ACC112 (cell line): Measurements from ENCODE around the gene APBA2.

Source experiments
- H2AFZ ChIP-seq: fragments of 200-600 bp; sonication (generic); one replicate; pipeline ENCODE4 v1.6.0; 2017; ENCODE audit warnings: antibody characterized with exemption, low read length; ENCODE audit not compliant: unreplicated experiment
- H3K27ac ChIP-seq: fragments of 200-600 bp; sonication (generic); 2 replicates; pipeline ENCODE4 v1.5.1; 2014; ENCODE audit warnings: low read depth, mild to moderate bottlenecking, antibody characterized with exemption, low read length, moderate library complexity
- H3K27me3 ChIP-seq: fragments of 200-600 bp; sonication (generic); 2 replicates; pipeline ENCODE4 v1.6.1; 2014; ENCODE audit warnings: mild to moderate bottlenecking, antibody characterized with exemption, low read length, moderate library complexity, mixed read lengths; ENCODE audit not compliant: insufficient read depth
- H3K36me3 ChIP-seq: fragments of 200-600 bp; sonication (generic); 2 replicates; pipeline ENCODE4 v1.6.1; 2016; ENCODE audit warnings: mild to moderate bottlenecking, antibody characterized with exemption, low read length, moderate library complexity, mixed read lengths; ENCODE audit not compliant: insufficient read depth
- H3K4me1 ChIP-seq: fragments of 200-600 bp; sonication (generic); one replicate; pipeline ENCODE4 v1.6.1; 2016; ENCODE audit warnings: low read length, mixed read lengths; ENCODE audit not compliant: insufficient read depth, unreplicated experiment, control insufficient read depth
- H3K4me3 ChIP-seq: fragments of 200-600 bp; sonication (generic); 2 replicates; pipeline ENCODE4 v1.5.1; 2014; ENCODE audit warnings: mild to moderate bottlenecking, low read depth, low read length
- H3K79me2 ChIP-seq: fragments of 200-600 bp; sonication (generic); one replicate; pipeline ENCODE4 v1.6.0; 2016; ENCODE audit warnings: low read length; ENCODE audit not compliant: control insufficient read depth, unreplicated experiment, insufficient read depth

APBA2 gene

GRCh38 chr15:29115093-29115991 lies 229.6 kb downstream of the APBA2 start:
- no peaks in the 10 kb centered on the region for H3K79me2 ChIP-seq
- H2AFZ ChIP-seq: no peak overlapping the region
- H3K4me1 ChIP-seq: no peaks in the 10 kb centered on the region
- no peaks in the 10 kb centered on the region for H3K36me3 ChIP-seq
- no peaks in the 10 kb centered on the region; the same call in 1 of the 2 replicates for H3K27me3 ChIP-seq
- no peak overlapping the region for H3K27ac ChIP-seq
- H3K4me3 ChIP-seq: peak overlapping the region; percentile 49

- Histone ChIP-seq H3K4me3 (no peak overlapping the region), H2AFZ (no peak overlapping the region), H3K27me3 (no peaks in the 10 kb centered on the region; the same call in 1 of the 2 replicates), H3K36me3 (no peaks in the 10 kb centered on the region), H3K79me2 (no peaks in the 10 kb centered on the region), H3K27ac (no peak overlapping the region), H3K4me1 (no peaks in the 10 kb centered on the region)
Measured at GRCh38 chr15:29116970-29117700, 231.4 kb downstream of the APBA2 start.

- Histone ChIP-seq H3K27ac (no peak overlapping the region), H3K79me2 (no peaks in the 10 kb centered on the region), H2AFZ (no peak overlapping the region), H3K4me1 (no peaks in the 10 kb centered on the region), H3K27me3 (no peaks in the 10 kb centered on the region; the same call in 1 of the 2 replicates), H3K4me3 (no peak overlapping the region), H3K36me3 (no peaks in the 10 kb centered on the region)
Measured at GRCh38 chr15:29117778-29118177, 232.0 kb downstream of the APBA2 start.

- no peak overlapping the region for H3K4me3 ChIP-seq
- no peak overlapping the region for H3K27ac ChIP-seq
- H2AFZ ChIP-seq: no peak overlapping the region
- H3K4me1 ChIP-seq: no peaks in the 10 kb centered on the region
- H3K79me2 ChIP-seq: no peaks in the 10 kb centered on the region
- no peaks in the 10 kb centered on the region for H3K36me3 ChIP-seq
- H3K27me3 ChIP-seq: no peaks in the 10 kb centered on the region; the same call in 1 of the 2 replicates
Measured at GRCh38 chr15:29119847-29120246, 234.1 kb downstream of the APBA2 start.

- Histone ChIP-seq H3K4me3 (no peak overlapping the region), H3K36me3 (no peaks in the 10 kb centered on the region), H3K27ac (no peak overlapping the region), H3K27me3 (no peaks in the 10 kb centered on the region), H3K4me1 (no peaks in the 10 kb centered on the region), H3K79me2 (no peaks in the 10 kb centered on the region), H2AFZ (no peak overlapping the region)
Measured at GRCh38 chr15:29120593-29121368, 235.0 kb downstream of the APBA2 start.

DNA sequence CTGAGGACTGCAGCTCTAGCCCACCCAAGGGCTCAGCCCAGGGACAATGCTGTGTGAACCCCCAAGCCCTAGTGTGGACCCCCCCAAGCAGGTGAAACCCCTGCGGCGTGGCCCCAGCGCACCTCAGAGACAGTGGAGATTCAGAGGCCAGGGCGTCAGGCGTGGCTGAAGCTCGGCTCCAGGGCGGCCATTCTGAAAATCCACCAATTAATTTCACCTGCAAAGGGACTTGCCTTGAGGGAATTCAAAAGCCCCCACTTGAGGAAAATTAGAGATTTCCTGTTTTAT lies 235.5 kb downstream of the APBA2 start:
- no peaks in the 10 kb centered on the region for H3K79me2 ChIP-seq
- no peak overlapping the region for H2AFZ ChIP-seq
- no peaks in the 10 kb centered on the region for H3K4me1 ChIP-seq
- H3K27me3 ChIP-seq: no peaks in the 10 kb centered on the region
- H3K4me3 ChIP-seq: no peak overlapping the region
- H3K36me3 ChIP-seq: no peaks in the 10 kb centered on the region
- H3K27ac ChIP-seq: no peak overlapping the region

- Histone ChIP-seq H3K4me1 (no peaks in the 10 kb centered on the region), H3K27me3 (no peaks in the 10 kb centered on the region), H2AFZ (no peak overlapping the region), H3K4me3 (no peak overlapping the region), H3K79me2 (no peaks in the 10 kb centered on the region), H3K36me3 (no peaks in the 10 kb centered on the region), H3K27ac (no peak overlapping the region)
Measured at GRCh38 chr15:29121907-29122306, 236.1 kb downstream of the APBA2 start.

GRCh38 chr15:29122506-29122905 lies 236.7 kb downstream of the APBA2 start:
- Histone ChIP-seq H3K27ac (no peak overlapping the region), H3K27me3 (no peaks in the 10 kb centered on the region), H3K36me3 (no peaks in the 10 kb centered on the region), H3K79me2 (no peaks in the 10 kb centered on the region), H2AFZ (no peak overlapping the region), H3K4me1 (no peaks in the 10 kb centered on the region), H3K4me3 (no peak overlapping the region)

- H3K4me1 ChIP-seq: no peaks in the 10 kb centered on the region
- 0 out of 2 replicates have a peak, but pooled peaks cover 2% of the 10 kb centered on the region for H3K27me3 ChIP-seq
- no peaks in the 10 kb centered on the region for H3K36me3 ChIP-seq
Measured at GRCh38 chr15:29123171-29123570, 237.4 kb downstream of the APBA2 start.

GRCh38 chr15:29123991-29124390 lies 238.2 kb downstream of the APBA2 start:
- Histone ChIP-seq H3K27ac (no peak overlapping the region), H3K4me3 (no peak overlapping the region), H3K27me3 (0 out of 2 replicates have a peak, but pooled peaks cover 8% of the 10 kb centered on the region), H3K79me2 (no peaks in the 10 kb centered on the region), H3K36me3 (no peaks in the 10 kb centered on the region), H2AFZ (no peak overlapping the region), H3K4me1 (no peaks in the 10 kb centered on the region)

More at GRCh38 chr15:29123171-29123570, 237.4 kb downstream of the APBA2 start:
- H3K4me3 ChIP-seq: no peak overlapping the region
- H3K79me2 ChIP-seq: no peaks in the 10 kb centered on the region
- H3K27ac ChIP-seq: no peak overlapping the region
- no peak overlapping the region for H2AFZ ChIP-seq
